ENCODE measurements around the gene SSH2.

GRCh38 chr17:29764748-29765147 lies 165.3 kb downstream of the SSH2 start:
- TF ChIP-seq, protein P1, sequence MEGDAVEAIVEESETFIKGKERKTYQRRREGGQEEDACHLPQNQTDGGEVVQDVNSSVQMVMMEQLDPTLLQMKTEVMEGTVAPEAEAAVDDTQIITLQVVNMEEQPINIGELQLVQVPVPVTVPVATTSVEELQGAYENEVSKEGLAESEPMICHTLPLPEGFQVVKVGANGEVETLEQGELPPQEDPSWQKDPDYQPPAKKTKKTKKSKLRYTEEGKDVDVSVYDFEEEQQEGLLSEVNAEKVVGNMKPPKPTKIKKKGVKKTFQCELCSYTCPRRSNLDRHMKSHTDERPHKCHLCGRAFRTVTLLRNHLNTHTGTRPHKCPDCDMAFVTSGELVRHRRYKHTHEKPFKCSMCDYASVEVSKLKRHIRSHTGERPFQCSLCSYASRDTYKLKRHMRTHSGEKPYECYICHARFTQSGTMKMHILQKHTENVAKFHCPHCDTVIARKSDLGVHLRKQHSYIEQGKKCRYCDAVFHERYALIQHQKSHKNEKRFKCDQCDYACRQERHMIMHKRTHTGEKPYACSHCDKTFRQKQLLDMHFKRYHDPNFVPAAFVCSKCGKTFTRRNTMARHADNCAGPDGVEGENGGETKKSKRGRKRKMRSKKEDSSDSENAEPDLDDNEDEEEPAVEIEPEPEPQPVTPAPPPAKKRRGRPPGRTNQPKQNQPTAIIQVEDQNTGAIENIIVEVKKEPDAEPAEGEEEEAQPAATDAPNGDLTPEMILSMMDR (IDR thresholded peaks at IDR 0.05), result no peak
- TF ChIP-seq POLR2A (IDR thresholded peaks at IDR 0.05), result no peak

Measured in thyroid gland (tissue), 4 donors.